Activated CD8-positive, alpha-beta memory T cell treated with anti-CD3 and anti-CD28 coated beads, Interleukin-2, amount 50 U/mL, for 48 hours (primary cell): ENCODE results near the gene ASCC1.
A peak's percentile ranks its signal among the peaks of the same experiment; 100 is the strongest.

Experiments used
- DNase-seq: peaks from one replicate; pipeline ENCODE4 v3.0.0-alpha.2; 2020

The ASCC1 gene

DNA sequence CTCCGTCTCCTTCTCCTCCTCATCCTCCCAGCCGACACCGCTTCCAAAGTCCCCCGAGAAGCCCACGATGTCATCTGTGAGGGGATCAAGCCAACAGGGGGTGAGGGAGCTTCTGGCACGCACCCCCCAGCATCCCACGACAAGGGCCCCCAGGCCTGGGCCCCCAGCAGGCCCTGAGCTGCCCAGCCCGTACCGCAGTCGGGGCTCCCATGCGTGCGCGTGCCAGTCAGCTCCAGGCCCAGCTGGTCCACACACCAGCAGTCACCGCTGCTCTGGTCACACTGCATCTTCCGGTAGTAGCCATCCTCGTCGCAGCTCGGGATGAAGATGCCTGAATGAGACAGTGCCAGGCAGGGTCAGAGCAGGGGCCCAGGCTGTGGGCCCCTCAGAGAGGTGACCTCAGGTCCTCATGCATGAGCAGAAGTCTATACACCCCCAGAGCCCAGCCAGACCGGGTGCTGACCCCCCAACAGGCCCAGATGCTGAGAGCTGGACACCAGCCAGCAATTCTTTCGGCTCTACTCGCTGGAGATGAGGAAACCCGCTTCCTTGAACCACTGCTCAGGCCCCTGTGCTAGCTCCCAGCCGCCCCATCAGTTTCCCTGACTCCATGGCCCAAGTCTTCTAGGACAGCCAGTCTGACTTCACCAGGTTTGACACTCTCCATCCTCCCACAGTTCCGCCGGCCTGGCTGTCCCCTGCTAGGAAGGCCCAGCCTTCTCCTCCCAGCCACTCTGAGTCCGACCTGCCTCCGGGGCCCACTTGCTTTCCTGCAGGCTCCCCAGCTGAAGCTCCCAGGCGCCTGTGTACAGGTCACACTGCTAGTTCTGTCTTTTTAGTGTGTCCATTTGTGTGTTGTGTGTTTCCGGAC lies 153.0 kb downstream of the ASCC1 start:
- no peak for DNase-seq

DNA sequence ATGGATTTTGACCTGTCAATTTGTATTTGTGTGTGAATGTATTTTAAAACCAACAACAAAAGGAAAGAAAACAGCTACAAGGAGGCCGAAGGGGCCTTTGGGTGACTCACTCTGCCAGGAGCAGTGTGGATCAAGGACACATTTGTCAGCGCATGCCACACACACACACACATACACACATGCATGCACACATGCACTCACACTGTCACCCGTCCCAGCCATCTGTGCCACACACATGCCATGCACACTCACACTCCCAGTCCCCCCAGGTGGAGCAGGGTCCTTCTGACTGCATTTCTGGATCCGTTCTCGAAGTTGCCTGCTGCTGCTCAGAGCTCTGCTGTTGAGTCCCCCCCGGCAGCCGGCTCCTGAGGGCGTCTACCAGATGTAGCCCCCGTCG lies 153.7 kb downstream of the ASCC1 start:
- DNase-seq, result no peak

DNA sequence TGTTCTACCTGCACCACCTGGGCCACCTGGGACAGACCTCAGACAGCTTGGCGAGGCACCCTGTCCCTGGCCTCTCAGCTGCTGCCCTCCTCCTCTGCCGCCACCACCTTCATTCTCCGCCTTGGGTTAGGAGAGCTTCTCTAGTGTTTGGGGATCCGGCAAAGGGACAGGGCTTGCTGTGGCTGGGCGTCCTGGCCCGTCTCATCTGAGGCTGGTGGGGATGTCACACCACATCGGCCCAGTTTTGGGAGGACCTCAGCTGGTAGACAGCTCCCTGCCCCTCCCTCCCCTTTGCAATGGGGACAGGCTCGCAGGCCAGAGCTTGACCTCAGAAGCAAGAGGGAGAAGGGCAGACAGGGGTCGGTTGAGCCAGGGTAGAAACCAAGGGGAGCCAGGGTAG lies 154.1 kb downstream of the ASCC1 start:
- DNase-seq, result no peak

DNA sequence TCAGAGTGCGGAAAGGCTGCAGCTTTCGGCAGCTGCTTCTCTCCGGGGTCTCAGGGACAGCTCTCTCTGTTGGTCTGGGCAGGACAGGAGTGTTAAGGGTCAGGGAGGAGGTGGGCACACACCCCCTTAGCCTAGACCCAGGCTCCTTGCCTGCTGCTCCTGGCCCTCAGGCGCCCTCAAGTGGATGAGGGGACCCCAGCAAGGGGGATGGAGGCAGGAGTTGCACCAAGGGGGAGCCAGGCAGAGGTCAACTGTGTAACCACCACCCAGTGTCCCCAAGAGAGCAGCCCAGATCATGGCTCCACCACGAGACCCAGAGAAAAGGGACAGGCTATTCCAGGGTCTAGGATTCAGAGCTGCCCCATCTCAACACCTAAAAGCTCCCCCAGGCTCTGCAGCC lies 154.6 kb downstream of the ASCC1 start:
- DNase-seq, result no peak

DNA sequence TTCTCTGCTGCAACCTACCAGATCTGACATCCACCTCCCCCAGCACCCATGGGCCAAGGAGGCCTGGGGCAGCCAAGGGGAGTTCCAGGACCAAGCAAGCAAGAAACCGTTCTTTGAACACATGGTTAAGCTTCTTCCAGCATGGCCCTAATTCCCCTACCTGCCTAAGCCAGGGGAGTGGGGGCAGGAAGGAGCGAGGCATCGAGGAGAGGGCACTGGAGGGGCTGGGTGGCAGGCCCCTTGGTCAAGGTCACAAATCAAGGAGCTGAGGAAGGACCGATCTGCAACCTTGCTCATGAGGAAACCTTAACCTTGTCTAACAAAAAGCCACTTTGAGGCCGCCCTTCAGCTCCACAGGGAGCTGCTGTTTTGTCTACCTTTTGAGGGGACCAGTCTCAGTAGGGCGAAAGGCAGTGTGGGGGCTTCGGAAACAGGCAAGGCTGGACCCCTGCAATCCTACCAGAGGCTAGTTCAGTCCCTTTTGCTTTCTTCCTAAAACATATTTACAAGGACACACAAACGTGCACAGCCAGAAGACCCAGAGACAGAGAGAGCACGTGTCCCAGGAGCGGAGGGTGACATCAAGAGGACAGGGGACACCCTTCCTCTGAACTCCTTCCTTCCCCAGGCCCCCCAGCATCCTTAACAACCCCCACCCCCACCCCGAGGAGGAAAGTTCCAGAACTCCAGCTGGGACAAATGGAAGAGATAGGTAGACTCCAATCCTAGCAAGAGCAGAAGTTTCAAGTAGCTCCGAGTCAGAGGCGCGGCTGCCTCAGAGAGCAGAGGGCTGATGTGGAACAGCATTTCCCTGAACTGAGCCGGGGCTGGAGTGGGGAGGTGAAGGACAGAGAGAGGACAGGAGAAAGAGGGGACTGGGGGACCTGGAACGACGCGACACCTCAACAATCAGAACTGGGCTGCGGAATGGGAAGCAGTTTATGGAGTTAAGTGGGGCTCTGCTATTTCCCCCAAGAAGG lies 155.9 kb downstream of the ASCC1 start:
- no peak for DNase-seq

DNA sequence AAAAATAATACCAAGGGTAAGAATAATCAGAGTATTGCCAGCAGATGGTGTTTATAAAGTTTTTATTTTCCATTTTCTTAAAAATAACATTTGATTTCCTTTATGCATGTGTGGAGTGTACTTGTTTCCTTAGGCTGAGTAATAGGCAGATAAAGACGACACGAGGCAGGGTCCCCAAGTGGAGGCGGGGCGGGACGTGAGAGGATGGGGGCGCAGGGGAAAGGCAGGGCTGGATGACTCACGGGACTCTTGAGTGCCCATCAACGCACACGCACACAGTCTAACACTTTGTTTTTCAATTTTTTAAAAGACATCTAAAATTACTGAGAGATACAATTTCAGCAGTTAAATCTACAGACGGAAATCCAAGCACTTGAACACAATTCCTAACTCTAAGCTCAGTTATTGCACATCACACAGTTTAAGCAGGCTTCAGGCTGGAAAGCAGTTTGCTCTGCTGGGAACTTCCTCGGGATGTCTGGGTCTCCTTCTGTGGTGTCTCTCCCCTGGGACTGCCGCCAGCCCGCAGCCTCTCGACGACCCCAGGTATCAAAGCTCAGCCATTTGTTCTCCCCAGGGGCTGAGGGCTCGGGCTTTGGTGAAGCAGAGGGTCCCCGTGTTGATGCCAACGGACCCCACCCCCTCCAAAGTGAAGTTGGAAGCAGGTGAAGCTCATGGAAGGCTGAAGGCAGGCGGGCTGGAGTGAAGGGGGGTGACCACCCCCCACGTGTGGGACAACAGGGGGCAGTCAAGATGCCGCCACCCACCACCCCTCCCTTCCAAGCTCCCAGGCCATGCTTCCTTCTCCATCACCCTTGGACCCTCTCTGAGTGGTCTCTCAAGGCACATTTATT lies 156.9 kb downstream of the ASCC1 start:
- no peak for DNase-seq

DNA sequence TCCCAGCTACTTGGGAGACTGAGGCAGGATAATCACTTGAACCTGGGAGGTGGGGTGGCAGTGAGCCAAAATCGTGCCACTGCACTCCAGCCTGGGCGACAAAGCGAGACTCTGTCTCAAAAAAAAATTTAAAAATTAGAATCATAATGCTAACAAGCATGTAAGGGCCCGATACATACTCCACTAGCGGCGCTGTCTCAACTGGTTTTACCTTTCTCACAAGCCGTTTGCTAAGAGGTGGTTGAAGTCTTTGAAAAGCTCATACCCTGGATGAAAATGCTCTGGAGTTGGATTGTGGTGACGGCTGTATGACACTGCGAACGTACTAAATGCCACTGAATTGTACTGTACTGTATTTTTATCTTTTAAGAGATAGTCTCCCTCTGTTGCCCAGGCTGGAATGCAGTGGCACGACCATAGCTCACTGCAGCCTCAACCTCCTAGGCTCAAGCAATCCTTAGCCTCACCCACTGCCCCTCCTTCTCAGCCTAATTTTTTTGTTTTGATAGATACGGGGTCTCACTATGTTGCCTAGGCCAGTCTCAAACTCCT lies 157.7 kb downstream of the ASCC1 start:
- DNase-seq, result no peak

DNA sequence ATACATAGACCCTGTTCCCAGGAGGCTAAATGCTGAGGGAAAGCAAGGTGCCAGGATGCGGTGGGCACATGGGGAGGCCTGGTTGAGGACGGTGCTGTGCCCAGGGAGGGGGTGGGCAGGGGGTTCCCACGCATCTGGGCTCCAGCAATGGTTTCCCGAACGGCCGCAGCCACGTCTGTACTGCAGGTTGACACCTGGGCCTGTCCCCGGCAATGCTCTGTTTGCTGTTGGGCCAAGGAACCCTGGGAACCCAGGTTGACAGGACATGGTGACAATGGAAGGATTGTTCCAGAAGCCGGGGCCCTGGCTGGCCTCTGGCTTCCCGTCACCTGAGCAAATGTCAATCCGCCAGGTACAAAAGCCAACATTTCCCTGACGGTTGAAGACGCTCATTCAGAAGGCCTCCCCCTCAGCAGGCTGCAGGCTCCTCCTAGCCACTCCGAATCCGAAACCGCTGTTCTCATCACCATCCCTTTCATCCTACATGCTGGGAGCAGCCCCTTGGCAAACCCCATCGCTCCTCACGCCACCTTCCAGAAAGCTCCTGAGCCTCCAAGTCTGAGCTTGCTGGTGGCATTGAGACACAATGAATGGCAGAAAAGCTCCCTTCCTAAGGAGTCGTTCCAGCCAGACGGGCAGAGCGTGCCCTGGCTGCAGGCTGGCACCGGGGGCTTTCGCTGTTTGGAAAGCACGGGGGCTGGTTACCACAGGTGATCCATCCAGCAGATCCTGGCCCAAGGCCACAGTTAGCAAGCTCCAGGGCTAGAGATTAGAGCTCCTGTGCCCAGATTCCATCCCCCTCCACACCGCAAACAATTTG lies 158.9 kb downstream of the ASCC1 start:
- DNase-seq, result no peak

DNA sequence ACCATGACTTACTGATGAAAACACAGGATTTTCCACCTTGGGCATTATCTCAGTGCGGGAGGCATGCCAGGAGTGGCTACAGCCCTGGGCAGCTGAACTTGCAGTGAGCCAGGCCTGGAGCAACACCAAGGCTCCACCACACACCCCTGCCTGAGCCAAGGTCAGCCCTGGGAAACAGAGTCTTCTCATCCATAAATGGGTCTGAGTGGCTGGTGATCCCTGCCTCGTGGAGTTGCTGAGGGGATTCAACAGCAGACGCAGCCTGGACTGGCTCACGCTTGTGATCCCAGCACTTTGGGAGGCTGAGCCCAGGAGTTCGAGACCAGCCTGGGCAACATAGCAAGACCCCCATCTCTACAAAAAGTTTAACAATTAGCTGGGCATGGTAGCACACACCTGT lies 160.0 kb downstream of the ASCC1 start:
- DNase-seq, result no peak

DNA sequence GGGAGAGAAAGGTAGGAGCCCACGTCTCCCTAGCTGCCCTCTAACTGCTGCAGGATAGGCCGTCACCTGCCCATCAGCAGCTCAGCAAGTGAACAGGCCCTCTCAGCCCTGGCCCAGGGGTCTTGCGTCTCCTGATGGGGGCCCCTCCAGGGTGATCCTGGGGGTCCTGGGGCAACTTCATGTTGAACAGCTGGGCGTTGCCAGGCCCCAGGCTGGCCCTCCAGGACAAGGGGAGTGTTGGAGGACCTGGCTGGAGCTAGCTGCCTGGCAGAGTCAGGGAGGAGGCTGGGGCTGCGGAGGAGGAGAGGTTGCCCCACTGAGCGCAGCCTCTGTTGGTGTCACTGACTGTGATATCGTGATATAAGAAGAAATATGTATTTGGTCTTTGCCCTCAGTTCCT lies 162.4 kb downstream of the ASCC1 start:
- DNase-seq, result no peak

DNA sequence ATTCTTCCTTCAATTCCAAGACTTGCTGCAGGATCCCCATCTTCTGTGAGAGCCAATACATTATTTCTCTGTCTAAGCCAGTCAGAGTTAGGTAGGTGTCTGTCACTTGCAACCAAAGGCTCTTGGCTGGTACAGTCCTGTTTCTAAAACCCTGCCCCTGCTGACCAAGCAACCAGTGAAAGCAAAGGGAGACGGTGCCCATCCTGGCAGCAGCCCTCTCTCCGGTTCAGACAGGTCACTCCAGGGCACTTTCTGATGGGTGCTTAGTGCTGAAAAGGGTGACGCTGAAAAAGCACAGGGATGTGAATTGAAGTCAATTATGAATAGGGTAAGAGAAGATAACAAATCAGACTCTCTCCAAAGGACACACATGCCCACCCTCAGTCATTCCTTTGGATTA lies 165.2 kb downstream of the ASCC1 start:
- no peak for DNase-seq

DNA sequence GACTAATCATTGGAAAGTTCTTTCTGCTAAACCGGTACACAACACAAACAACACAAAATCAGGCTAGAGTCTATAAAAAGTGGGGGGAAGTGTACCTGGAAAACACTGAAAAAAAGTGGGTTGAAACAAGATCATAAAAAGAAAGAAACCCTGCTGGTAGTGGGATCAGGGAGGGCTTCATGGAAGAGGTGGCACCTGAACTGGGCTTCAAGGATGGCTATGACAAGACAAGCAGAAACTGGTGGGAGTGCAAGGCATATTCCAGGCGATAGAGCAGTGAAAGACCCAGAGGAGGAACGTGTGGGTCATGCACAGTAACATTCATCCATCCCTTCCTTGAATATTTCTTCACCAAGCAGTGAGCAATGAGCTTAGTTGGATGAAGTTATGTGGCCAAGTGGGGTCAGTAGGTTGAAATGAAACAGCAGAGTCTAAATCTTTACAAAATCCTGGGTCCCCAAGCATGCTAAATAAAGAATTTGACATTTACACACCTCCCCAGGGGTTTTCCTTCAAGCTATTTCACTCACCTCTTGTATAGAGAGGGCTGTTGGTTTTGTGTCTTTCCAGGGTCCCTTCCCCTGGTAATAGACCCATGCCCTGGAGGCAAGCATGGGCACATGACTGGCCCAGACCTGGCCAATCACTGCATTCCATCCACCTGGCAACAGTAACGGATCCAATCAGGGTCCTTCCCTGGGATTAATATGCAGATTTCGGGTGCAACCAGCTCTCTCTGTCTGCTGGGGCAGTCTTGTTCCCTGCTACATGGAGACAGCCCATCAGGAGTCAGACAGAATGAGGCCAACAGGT lies 165.9 kb downstream of the ASCC1 start:
- DNase-seq, result no peak

DNA sequence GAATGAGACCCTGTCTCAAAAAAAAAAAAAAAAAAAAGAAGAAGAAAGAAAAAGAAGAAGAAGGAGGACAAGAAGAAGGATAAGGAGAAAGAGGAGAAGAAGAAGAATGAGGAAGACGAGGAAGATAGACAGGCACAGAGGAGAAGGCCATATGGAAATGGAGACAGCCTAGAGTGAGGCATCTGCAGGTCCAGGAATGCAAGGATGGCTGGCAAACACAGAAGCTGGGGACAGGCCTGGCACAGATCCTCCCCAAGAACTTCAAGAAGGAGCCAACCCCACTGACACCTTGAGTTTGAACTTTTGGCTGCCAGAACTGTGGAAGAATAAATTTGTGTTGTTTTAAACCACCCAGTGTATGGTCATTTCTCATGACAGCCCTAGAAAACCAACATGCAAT lies 166.6 kb downstream of the ASCC1 start:
- no peak for DNase-seq

DNA sequence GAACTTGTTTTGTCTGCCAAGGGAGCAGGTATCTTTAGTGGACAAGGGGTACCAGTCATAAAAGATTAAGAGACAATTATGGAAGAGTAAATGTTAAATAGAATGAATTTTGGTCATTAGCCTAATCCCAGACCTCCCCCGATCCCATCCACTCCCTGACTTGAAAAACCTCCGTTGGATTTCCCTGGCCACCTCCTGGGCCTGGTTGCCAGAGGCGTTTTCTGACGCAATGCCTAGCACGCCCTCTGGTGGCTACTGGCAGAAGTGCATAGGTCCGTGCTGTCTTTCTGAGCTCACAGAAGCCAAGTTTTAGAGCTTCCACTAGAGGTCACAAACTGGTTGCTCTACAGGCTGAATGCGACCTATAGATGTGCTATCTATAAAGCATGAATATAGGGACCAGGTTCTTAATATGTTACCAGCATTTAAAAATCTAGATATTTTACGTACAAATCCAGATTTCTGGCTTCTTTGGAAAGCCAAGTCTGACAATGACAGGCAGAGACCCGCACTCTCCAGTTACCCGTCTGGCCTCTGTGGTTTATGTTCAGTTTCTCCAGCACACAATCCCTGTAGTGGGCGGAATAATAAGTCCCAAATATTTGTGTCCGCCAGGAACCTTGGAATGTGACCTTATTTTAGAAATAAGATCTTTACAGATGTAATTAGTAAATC lies 167.5 kb downstream of the ASCC1 start:
- peak; percentile 97 for DNase-seq
